DMS79 (cell line): ENCODE results near the gene RHBDL3.
"Not testable (repeated sequence)": the region's sequence is repeated elsewhere in the genome, so short reads cannot be mapped to it uniquely, and the experiment has no call there.

Source experiments
- DNase-seq: peaks from one replicate; lab custom pipeline; 2025; lab: John Stamatoyannopoulos, UW

Gene RHBDL3

GRCh38 chr17:32265192-32265923 lies at the start of gene RHBDL3:
Gene RHBDL3, plus strand, starts transcription at chr17:32265832. Its CDS starts 358 bp downstream, at chr17:32266190.
- no peak for DNase-seq

GRCh38 chr17:32222621-32223020 lies 43.0 kb upstream of the RHBDL3 start:
- DNase-seq = no peak

GRCh38 chr17:32223703-32224102 lies 41.9 kb upstream of the RHBDL3 start:
- DNase-seq = no peak

- no peak for DNase-seq
Measured at GRCh38 chr17:32226886-32227285, 38.7 kb upstream of the RHBDL3 start.

- no peak for DNase-seq
Measured at GRCh38 chr17:32227910-32228309, 37.7 kb upstream of the RHBDL3 start.

GRCh38 chr17:32235588-32235987 lies 30.0 kb upstream of the RHBDL3 start:
- DNase-seq = no peak

- no peak for DNase-seq
Measured at GRCh38 chr17:32239456-32239855, 26.2 kb upstream of the RHBDL3 start.

- no peak for DNase-seq
Measured at GRCh38 chr17:32240750-32241149, 24.9 kb upstream of the RHBDL3 start.

- no peak for DNase-seq
Measured at GRCh38 chr17:32241640-32242039, 24.0 kb upstream of the RHBDL3 start.

GRCh38 chr17:32249475-32249874 lies 16.2 kb upstream of the RHBDL3 start:
- DNase-seq = no peak

GRCh38 chr17:32253117-32253611 lies 12.5 kb upstream of the RHBDL3 start:
- peak; percentile 45 for DNase-seq

GRCh38 chr17:32256012-32256700 lies 9.5 kb upstream of the RHBDL3 start:
- no peak for DNase-seq

GRCh38 chr17:32256701-32257019 lies 9.0 kb upstream of the RHBDL3 start:
- no peak for DNase-seq

GRCh38 chr17:32258383-32259140 lies 7.1 kb upstream of the RHBDL3 start:
- DNase-seq = no peak

- no peak for DNase-seq
Measured at GRCh38 chr17:32259586-32259985, 6.0 kb upstream of the RHBDL3 start.

- no peak for DNase-seq
Measured at GRCh38 chr17:32261417-32261736, 4.3 kb upstream of the RHBDL3 start.

GRCh38 chr17:32261936-32262510 lies 3.6 kb upstream of the RHBDL3 start:
- no peak for DNase-seq

GRCh38 chr17:32263515-32263914 lies 2.1 kb upstream of the RHBDL3 start:
- DNase-seq = not testable (repeated sequence)

- no peak for DNase-seq
Measured at GRCh38 chr17:32264140-32264799, 1.4 kb upstream of the RHBDL3 start.

GRCh38 chr17:32264823-32265191 lies 825 bp upstream of the RHBDL3 start:
- DNase-seq = no peak

- no peak for DNase-seq
Measured at GRCh38 chr17:32266051-32266388, 388 bp downstream of the RHBDL3 start.
